Hepatocyte (in vitro differentiated cells): ENCODE results near the gene GIMAP6. TPM values are rescaled to one million over a fixed set of nuclear protein-coding genes. Genes with fewer than 3 reads are reported as not detected.

Experiments
- DNase-seq: peaks from one replicate; pipeline ENCODE4 v3.0.0-alpha.2; 2016; ENCODE audit warnings: low spot score
- H2AFZ ChIP-seq: fragments of 200-600 bp; sonication (generic); 2 replicates; pipeline ENCODE4 v1.6.0; 2016; ENCODE audit warnings: antibody characterized with exemption, mild to moderate bottlenecking
- H3K27ac ChIP-seq: fragments of 200-600 bp; sonication (generic); 2 replicates; pipeline ENCODE4 v1.5.1; 2016; ENCODE audit warnings: mild to moderate bottlenecking
- H3K27me3 ChIP-seq: fragments of 200-600 bp; sonication (generic); 2 replicates; pipeline ENCODE4 v1.6.1; 2016
- H3K36me3 ChIP-seq: fragments of 200-600 bp; sonication (generic); replicated peaks from 2 replicates; pipeline ENCODE4 v1.5.1; 2016; ENCODE audit warnings: low read depth; ENCODE audit not compliant: insufficient read depth
- H3K4me1 ChIP-seq: fragments of 200-600 bp; sonication (generic); 2 replicates; pipeline ENCODE4 v1.5.1; 2016; ENCODE audit warnings: mild to moderate bottlenecking, moderate library complexity; ENCODE audit not compliant: insufficient read depth
- H3K4me2 ChIP-seq: fragments of 200-600 bp; sonication (generic); 2 replicates; pipeline ENCODE4 v1.6.0; 2016
- H3K4me3 ChIP-seq: fragments of 200-600 bp; sonication (generic); 2 replicates; pipeline ENCODE4 v1.5.1; 2016; ENCODE audit warnings: mild to moderate bottlenecking
- H3K79me2 ChIP-seq: fragments of 200-600 bp; sonication (generic); 2 replicates; pipeline ENCODE4 v1.6.0; 2017; ENCODE audit warnings: mild to moderate bottlenecking
- H3K9me2 ChIP-seq: fragments of 200-600 bp; sonication (generic); replicated peaks from 2 replicates; pipeline ENCODE4 v1.6.0; 2017; ENCODE audit warnings: mild to moderate bottlenecking; ENCODE audit not compliant: insufficient read depth
- H3K9me3 ChIP-seq: fragments of 200-600 bp; sonication (generic); 2 replicates; pipeline ENCODE4 v1.5.1; 2016; ENCODE audit warnings: low read depth, mild to moderate bottlenecking
- H4K20me1 ChIP-seq: fragments of 200-600 bp; sonication (generic); 2 replicates; pipeline ENCODE4 v1.6.0; 2016; ENCODE audit warnings: mild to moderate bottlenecking; ENCODE audit not compliant: insufficient read depth, poor library complexity, severe bottlenecking
- CTCF ChIP-seq: fragments of 200-600 bp; sonication (generic); IDR thresholded peaks from 2 replicates; pipeline ENCODE4 v1.5.1; 2016; ENCODE audit warnings: antibody characterized with exemption, mild to moderate bottlenecking; ENCODE audit not compliant: poor library complexity
- EZH2 ChIP-seq: fragments of 200-600 bp; sonication (generic); IDR thresholded peaks from 2 replicates; pipeline ENCODE4 v1.6.1; 2016; ENCODE audit warnings: antibody characterized with exemption, mild to moderate bottlenecking, borderline replicate concordance
- EZH2phosphoT487 ChIP-seq: fragments of 200-600 bp; sonication (generic); IDR thresholded peaks from one replicate; pipeline ENCODE4 v1.6.1; 2018; ENCODE audit warnings: antibody characterized with exemption, mild to moderate bottlenecking, low read depth, moderate library complexity; ENCODE audit not compliant: unreplicated experiment, severe bottlenecking
- WGBS: methylation state at CpG from one replicate; pipeline ENCODE4 v1.1.6; 2016; ENCODE audit warnings: low lambda C conversion rate; ENCODE audit errors: missing lambda C conversion rate; 5-methylcytosine and 5-hydroxymethylcytosine counted together
- polyA plus RNA-seq: library from polyadenylated mRNA; unstranded; fragments of >200 nt; fragmentation: Nextera tagmentation; extraction: Ambion mirVana; gene quantifications from 2 replicates; pipeline ENCODE4 v1.2.1, GENCODE V29; 2016
- total RNA-seq: library from RNA; depleted of rRNA; stranded (reverse); fragments of >200 nt; gene quantifications from 2 replicates; pipeline ENCODE4 v1.2.3, GENCODE V29; 2014

Gene GIMAP6
- total and polyA plus RNA-seq, 2 experiments from 2014 or later, result 0.27 to 0.82 TPM

GRCh38 chr7:150633926-150634325 lies 1.7 kb upstream of the GIMAP6 start:
- Histone ChIP-seq H3K4me1 (no peaks in the 10 kb centered on the region), H3K79me2 (no peaks in the 10 kb centered on the region), H3K27me3 (no peaks in the 10 kb centered on the region), H3K4me3 (no peak overlapping the region), H3K9me3 (no peaks in the 10 kb centered on the region), H3K9me2 (no peaks in the 10 kb centered on the region), H3K36me3 (no peaks in the 10 kb centered on the region), H4K20me1 (no peaks in the 10 kb centered on the region), H3K4me2 (no peak overlapping the region), H3K27ac (no peak overlapping the region), H2AFZ (no peak overlapping the region)
- WGBS, result 80% methylated on average over 1 of the region's 1 CpG
- DNase-seq, result no peak
- no peak for TF ChIP-seq EZH2phosphoT487
- TF ChIP-seq CTCF, result no peak
- TF ChIP-seq EZH2, result no peak

DNA sequence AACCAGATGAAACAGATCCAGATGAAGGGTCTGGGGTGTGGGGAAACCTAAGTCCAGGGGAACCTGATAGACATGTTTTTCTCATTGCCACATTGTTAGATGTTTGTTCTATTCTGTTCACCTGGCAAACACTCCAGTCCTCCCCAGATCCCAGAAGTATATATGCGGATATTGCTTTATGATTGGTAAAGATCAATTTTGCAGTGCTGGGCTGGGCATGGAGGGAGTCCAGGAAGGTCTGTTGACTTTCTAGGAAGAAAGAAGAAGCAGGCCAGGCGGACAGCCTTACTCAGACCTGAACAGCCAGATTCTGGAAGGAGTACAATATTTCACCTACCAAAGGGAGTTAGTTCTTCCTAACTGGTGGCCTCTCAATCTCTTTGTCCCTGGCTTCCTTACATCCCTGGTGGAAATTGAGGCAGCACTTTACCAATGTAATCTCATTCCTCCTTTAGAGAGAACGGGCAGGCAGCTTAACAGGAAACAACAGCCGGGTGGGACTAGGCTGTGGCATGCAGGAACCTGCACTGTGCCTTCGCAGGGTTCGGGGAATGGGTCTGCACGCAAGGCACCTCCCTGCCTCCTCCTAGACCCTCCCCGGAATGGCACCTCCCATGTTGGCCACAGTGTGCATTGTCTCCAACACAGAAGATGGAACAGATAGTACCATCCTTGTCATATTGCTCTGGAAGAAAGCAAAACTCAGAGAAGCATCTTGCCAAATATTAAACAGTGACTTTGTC lies 930 bp downstream of the GIMAP6 start:
- WGBS, result 83% methylated on average over 8 of the region's 8 CpGs
- Histone ChIP-seq H3K27ac (no peak overlapping the region), H4K20me1 (no peaks in the 10 kb centered on the region), H3K4me2 (no peak overlapping the region), H3K9me2 (no peaks in the 10 kb centered on the region), H3K27me3 (no peaks in the 10 kb centered on the region), H3K9me3 (no peaks in the 10 kb centered on the region), H3K4me3 (no peak overlapping the region), H3K36me3 (no peaks in the 10 kb centered on the region), H3K79me2 (no peaks in the 10 kb centered on the region), H2AFZ (no peak overlapping the region), H3K4me1 (no peaks in the 10 kb centered on the region)
- TF ChIP-seq CTCF, result no peak
- DNase-seq, result no peak

DNA sequence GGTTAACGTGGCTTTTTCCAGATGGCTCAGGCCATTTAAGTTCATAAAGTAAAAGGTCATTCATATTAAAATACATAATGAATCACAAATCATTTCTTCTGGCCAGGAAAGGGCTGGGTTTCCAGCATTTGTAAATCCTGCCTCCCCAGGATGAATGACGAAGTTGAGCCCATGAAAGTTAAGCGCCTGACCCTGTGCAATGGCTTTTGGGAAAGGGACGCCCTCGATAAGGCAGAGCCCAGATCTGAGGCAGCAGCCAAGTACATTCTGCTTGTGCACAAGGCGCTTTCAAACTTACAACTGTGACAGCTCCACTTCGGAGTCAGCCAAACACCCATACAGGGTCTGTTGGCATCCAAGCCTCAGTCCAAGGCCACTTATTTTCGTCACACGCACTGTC lies 2.8 kb downstream of the GIMAP6 start:
- H3K27me3 ChIP-seq, result no peaks in the 10 kb centered on the region
- H2AFZ ChIP-seq, result no peak overlapping the region
- no peaks in the 10 kb centered on the region for H3K9me3 ChIP-seq
- no peaks in the 10 kb centered on the region for H3K79me2 ChIP-seq
- H3K27ac ChIP-seq, result no peak overlapping the region
- no peaks in the 10 kb centered on the region for H3K4me1 ChIP-seq
- no peaks in the 10 kb centered on the region for H3K9me2 ChIP-seq
- TF ChIP-seq CTCF (no peak), EZH2phosphoT487 (no peak), EZH2 (no peak)
- WGBS, result 85% methylated on average over 9 of the region's 9 CpGs
- no peak for DNase-seq
- no peaks in the 10 kb centered on the region for H4K20me1 ChIP-seq
- no peak overlapping the region for H3K4me2 ChIP-seq
- no peak overlapping the region for H3K4me3 ChIP-seq
- no peaks in the 10 kb centered on the region for H3K36me3 ChIP-seq

GRCh38 chr7:150627959-150628358 lies 4.2 kb downstream of the GIMAP6 start:
- H3K4me2 ChIP-seq, result no peak overlapping the region
- H3K79me2 ChIP-seq, result no peaks in the 10 kb centered on the region
- no peaks in the 10 kb centered on the region for H3K36me3 ChIP-seq
- WGBS, result 89% methylated on average over 18 of the region's 18 CpGs
- no peaks in the 10 kb centered on the region for H3K9me3 ChIP-seq
- no peaks in the 10 kb centered on the region for H3K27me3 ChIP-seq
- no peak for DNase-seq
- H3K27ac ChIP-seq, result no peak overlapping the region
- TF ChIP-seq EZH2phosphoT487 (no peak), CTCF (no peak), EZH2 (no peak)
- H4K20me1 ChIP-seq, result no peaks in the 10 kb centered on the region
- H3K4me3 ChIP-seq, result no peak overlapping the region
- no peaks in the 10 kb centered on the region for H3K9me2 ChIP-seq
- H2AFZ ChIP-seq, result no peak overlapping the region
- no peaks in the 10 kb centered on the region for H3K4me1 ChIP-seq
